Esophagus squamous epithelium (tissue), 5 donors: ENCODE data around the gene EEIG2. TPM values are rescaled to one million over a fixed set of nuclear protein-coding genes. Genes with fewer than 3 reads are reported as not detected.

Experiments used
- DNase-seq: peaks from one replicate; lab custom pipeline; 2025; lab: John Stamatoyannopoulos, UW
- H3K27ac ChIP-seq, 4 donors: fragments of 200-600 bp; sonication (generic); one replicate each; pipeline ENCODE4 v1.5.1; 2016 to 2019; ENCODE audit warnings: mild to moderate bottlenecking in 1 of 4
- H3K27me3 ChIP-seq, 4 donors: fragments of 200-600 bp; sonication (generic); 1 replicate in 3 of 4; 2 replicates in 1 of 4; pipeline versions ENCODE4 v1.5.1 to v1.6.0; 2017 to 2021; ENCODE audit warnings: antibody characterized with exemption in 1 of 4
- H3K36me3 ChIP-seq, 3 donors: fragments of 200-600 bp; sonication (generic); one replicate each; pipeline ENCODE4 v1.5.1; 2016 to 2019
- H3K4me1 ChIP-seq, 3 donors: fragments of 200-600 bp; sonication (generic); one replicate each; pipeline ENCODE4 v1.5.1; 2017 to 2019
- H3K4me3 ChIP-seq, 4 donors: fragments of 200-600 bp; sonication (generic); 1 replicate in 3 of 4; 2 replicates in 1 of 4; pipeline ENCODE4 v1.5.1; 2016 to 2019; ENCODE audit warnings: mild to moderate bottlenecking in 2 of 4, moderate library complexity in 1 of 4
- H3K9me3 ChIP-seq, 3 donors: fragments of 200-600 bp; sonication (generic); one replicate each; pipeline ENCODE4 v1.5.1; 2016 to 2019
- POLR2A ChIP-seq, 4 donors: fragments of 450-650 bp; IDR thresholded peaks; one replicate each; pipeline ENCODE4 v1.6.1; 2017; ENCODE audit warnings: antibody characterized with exemption in 4 of 4, mild to moderate bottlenecking in 4 of 4, moderate library complexity in 3 of 4
- WGBS, 2 donors: methylation state at CpG; one replicate each; pipeline ENCODE4 v1.1.5; 2018; 5-methylcytosine and 5-hydroxymethylcytosine counted together
- intact Hi-C: fragments of 100-400 bp; cut with DNase I; formaldehyde crosslinking; loops from one replicate; pipeline ENCODE4 v1.15.0; 2022
- total RNA-seq, 4 donors: library from RNA; depleted of rRNA; stranded (reverse); fragments of >200 nt; gene quantifications; one replicate each; pipeline ENCODE4 v1.1.0, GENCODE V29; 2016
- TF ChIP-seq, protein P1 (sequence below), 6 experiments: fragments of 450-650 bp in 4 of 6; fragments of 200-600 bp in 2 of 6; sonication (generic) in 2 of 6; IDR thresholded peaks; one replicate each; pipeline ENCODE4 v1.5.1; 2016 to 2019; ENCODE audit warnings: antibody characterized with exemption in 6 of 6, mild to moderate bottlenecking in 4 of 6, moderate library complexity in 4 of 6
- donor health status: DM: yes; HTN: yes; CAD: no.

EEIG2 gene
- total RNA-seq, 4 donors from 2014 or later: 3.9 to 9.7 (median 5.7) TPM

DNA sequence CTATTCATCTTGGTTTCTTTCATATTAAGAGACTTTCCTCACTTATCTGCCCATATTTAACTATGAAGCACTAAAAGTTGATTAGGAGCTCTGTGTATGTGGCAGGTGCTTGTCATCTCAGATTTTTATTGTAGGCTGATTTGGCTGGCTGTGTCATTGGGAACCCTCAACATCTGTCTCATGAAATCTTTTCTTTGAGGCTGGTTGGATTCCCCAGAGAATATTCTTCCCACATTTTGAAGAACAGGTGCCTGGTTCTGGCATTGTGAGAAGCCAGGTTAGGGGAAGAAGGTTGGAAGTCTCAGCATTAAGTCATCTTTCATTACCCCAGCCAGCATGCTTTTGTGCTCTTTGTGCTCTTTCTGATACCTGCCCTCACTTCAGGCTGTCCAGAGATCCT lies 37.1 kb downstream of the EEIG2 start:
- Histone ChIP-seq H3K4me1 (peaks cover 5 to 34% (median 7%) of the 10 kb centered on the region in 3 donors), H3K27me3 (no peaks in the 10 kb centered on the region), H3K36me3 (peaks cover 0 to 5% (median 0%) of the 10 kb centered on the region in 3 donors), H3K4me3 (no peak overlapping the region), H3K27ac (no peak overlapping the region), H3K9me3 (no peaks in the 10 kb centered on the region)
- no peak for DNase-seq
- TF ChIP-seq, protein P1, sequence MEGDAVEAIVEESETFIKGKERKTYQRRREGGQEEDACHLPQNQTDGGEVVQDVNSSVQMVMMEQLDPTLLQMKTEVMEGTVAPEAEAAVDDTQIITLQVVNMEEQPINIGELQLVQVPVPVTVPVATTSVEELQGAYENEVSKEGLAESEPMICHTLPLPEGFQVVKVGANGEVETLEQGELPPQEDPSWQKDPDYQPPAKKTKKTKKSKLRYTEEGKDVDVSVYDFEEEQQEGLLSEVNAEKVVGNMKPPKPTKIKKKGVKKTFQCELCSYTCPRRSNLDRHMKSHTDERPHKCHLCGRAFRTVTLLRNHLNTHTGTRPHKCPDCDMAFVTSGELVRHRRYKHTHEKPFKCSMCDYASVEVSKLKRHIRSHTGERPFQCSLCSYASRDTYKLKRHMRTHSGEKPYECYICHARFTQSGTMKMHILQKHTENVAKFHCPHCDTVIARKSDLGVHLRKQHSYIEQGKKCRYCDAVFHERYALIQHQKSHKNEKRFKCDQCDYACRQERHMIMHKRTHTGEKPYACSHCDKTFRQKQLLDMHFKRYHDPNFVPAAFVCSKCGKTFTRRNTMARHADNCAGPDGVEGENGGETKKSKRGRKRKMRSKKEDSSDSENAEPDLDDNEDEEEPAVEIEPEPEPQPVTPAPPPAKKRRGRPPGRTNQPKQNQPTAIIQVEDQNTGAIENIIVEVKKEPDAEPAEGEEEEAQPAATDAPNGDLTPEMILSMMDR (IDR thresholded peaks at IDR 0.05): no peak
- TF ChIP-seq POLR2A (IDR thresholded peaks at IDR 0.05): no peak
- intact Hi-C loops: no loop called here

DNA sequence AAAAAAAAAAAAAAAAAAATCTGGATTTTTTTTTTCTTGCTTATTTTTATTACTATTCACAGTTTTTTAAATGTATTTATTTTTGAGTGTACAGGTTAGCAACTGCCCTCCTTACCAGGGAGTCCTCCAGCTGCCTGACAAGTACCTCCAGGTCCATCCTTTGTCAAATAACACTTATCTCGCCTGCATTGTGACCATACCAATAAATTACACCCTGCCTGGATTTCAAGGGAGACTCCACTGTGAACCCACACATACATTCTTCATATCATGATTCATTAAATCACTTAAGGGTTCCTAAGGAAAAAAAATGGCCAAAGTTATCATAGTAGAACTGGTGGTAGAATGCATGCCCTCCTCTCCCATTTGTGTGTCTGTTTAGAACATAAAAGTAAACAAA lies 38.4 kb downstream of the EEIG2 start:
- WGBS, 2 donors: 89 to 95% methylated on average over 1 of the region's 1 CpG
- intact Hi-C loops: no loop called here
- no peak overlapping the region for H3K27ac ChIP-seq
- peaks cover 0 to 12% (median 0%) of the 10 kb centered on the region in 3 donors for H3K36me3 ChIP-seq
- DNase-seq: no peak
- no peaks in the 10 kb centered on the region for H3K27me3 ChIP-seq
- H3K4me3 ChIP-seq: no peak overlapping the region
- no peaks in the 10 kb centered on the region for H3K9me3 ChIP-seq
- TF ChIP-seq, protein P1 (IDR thresholded peaks at IDR 0.05): no peak
- TF ChIP-seq POLR2A (IDR thresholded peaks at IDR 0.05): no peak
- H3K4me1 ChIP-seq: peaks cover 0 to 21% (median 7%) of the 10 kb centered on the region in 3 donors

DNA sequence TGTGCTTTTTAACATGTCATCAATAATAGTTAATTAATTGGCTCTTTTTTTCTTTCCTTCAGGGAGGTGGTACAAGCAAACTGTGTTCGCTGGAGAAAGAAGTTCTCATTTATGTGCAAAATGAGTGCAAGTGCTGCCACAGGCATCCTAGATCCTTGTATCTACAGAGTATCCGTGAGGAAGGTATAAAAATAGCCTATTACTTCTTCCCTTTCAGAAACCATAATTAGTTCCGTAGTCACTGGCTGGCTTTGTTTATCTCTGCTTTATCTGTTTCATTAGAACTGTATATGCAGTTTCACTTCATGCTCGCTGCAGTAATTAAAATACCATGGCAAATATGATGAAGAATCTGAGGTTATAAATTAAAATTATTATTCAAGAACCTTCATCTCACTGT lies 40.6 kb downstream of the EEIG2 start:
- Histone ChIP-seq H3K9me3 (no peaks in the 10 kb centered on the region), H3K36me3 (peaks cover 0 to 21% (median 0%) of the 10 kb centered on the region in 3 donors), H3K27me3 (no peaks in the 10 kb centered on the region), H3K4me1 (peaks cover 0 to 18% (median 7%) of the 10 kb centered on the region in 3 donors), H3K4me3 (no peak overlapping the region), H3K27ac (no peak overlapping the region)
- intact Hi-C loops: no loop called here
- DNase-seq: no peak
- no peak for TF ChIP-seq POLR2A (IDR thresholded peaks at IDR 0.05)
- TF ChIP-seq, protein P1 (IDR thresholded peaks at IDR 0.05): no peak
- 70 to 83% methylated on average over 4 of the region's 4 CpGs for WGBS, 2 donors

DNA sequence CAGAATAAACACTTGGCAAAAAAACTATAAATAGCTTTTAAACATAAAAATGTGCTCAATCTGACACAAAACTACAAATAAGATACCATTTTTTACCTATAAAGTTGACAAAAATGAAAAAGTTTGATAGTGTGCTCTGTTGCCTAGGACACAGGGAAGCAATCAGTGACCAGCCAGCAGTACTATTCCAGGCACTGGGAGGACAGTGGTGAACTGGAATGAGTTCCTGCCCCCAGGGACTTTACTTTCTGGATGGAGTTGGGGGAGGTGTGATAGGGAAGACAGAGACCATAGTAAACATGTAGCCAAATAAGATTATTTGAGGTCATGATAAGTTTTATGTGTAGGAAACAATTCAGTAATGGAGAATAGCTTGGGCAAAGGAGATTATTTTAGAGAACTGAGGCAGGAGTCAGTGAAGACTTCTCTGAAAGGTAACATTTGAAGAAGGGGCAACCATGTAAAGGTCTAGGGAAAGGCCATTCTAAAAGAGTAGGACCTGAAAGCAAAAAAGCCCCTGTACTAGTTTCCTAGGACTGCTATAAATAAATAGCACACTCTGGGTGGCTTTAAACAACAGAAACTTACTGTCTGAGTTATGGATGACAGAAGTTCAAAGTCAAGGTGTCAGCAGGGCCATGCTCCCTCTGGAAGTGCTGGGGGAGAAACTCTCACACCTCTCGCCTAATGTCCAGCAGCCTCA lies 42.0 kb downstream of the EEIG2 start:
- H3K27ac ChIP-seq: no peak overlapping the region
- H3K4me3 ChIP-seq: no peak overlapping the region
- TF ChIP-seq, protein P1 (IDR thresholded peaks at IDR 0.05): no peak
- no peak for TF ChIP-seq POLR2A (IDR thresholded peaks at IDR 0.05)
- DNase-seq: no peak
- peaks cover 0 to 17% (median 0%) of the 10 kb centered on the region in 3 donors for H3K4me1 ChIP-seq
- WGBS, 2 donors: 95 to 100% methylated on average over 1 of the region's 1 CpG
- H3K36me3 ChIP-seq: peaks cover 0 to 21% (median 0%) of the 10 kb centered on the region in 3 donors
- intact Hi-C loops: no loop called here
- H3K27me3 ChIP-seq: no peaks in the 10 kb centered on the region
- no peaks in the 10 kb centered on the region for H3K9me3 ChIP-seq

DNA sequence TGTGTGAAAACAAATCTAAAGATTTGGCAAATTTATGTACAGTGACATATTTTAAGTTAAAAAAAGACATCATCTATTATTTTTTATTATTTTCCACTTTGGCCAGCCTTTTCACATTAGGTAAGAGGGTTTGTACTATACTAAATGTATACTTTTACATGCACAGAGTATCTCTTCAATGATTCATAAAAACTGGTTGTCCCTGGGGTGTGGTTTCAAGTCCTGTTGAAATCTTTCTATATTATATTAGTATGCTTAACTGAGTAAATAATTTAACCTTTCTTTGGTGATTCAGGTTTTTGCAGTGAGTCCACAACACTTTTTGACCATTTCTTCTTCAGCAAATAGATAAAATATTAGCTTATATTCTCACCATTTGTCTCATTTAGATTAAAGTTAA lies 45.7 kb downstream of the EEIG2 start:
- H3K4me3 ChIP-seq: no peak overlapping the region
- peaks cover 0 to 35% (median 0%) of the 10 kb centered on the region in 3 donors for H3K4me1 ChIP-seq
- no peak overlapping the region for H3K27ac ChIP-seq
- TF ChIP-seq, protein P1 (IDR thresholded peaks at IDR 0.05): no peak
- no peak for TF ChIP-seq POLR2A (IDR thresholded peaks at IDR 0.05)
- H3K9me3 ChIP-seq: no peaks in the 10 kb centered on the region
- no peak for DNase-seq
- H3K27me3 ChIP-seq: no peaks in the 10 kb centered on the region
- intact Hi-C loops: no loop called here
- peaks cover 0 to 28% (median 0%) of the 10 kb centered on the region in 3 donors for H3K36me3 ChIP-seq
